ENCODE measurements around the gene ADARB2. TPM values are rescaled to one million over a fixed set of nuclear protein-coding genes. Genes with fewer than 3 reads are reported as not detected.

ADARB2 gene
- total and polyA plus RNA-seq, 4 donors = 0.55 to 0.70 (median 0.59) TPM; not detected in 1

- no peak for TF ChIP-seq HNF4G (IDR thresholded peaks at IDR 0.05)
- TF ChIP-seq JUND (IDR thresholded peaks at IDR 0.05) = no peak
- TF ChIP-seq ZBTB33 (IDR thresholded peaks at IDR 0.05) = no peak
These were observed 110.9 kb downstream of the ADARB2 start (continued) for GRCh38 chr10:1626410-1626809.

- H3K27me3 ChIP-seq (ENCODE audit: control insufficient read depth in 4 of 4, insufficient read depth in 4 of 4, low read length in 3 of 4) = peaks cover 0 to 3% (median 0%) of the 10 kb centered on the region in 4 donors
- TF ChIP-seq ATF3 (IDR thresholded peaks at IDR 0.05) (no peak), SP1 (IDR thresholded peaks at IDR 0.05) (no peak), ZBTB33 (IDR thresholded peaks at IDR 0.05) (no peak), EGR1 (IDR thresholded peaks at IDR 0.05; ENCODE audit: low read depth in 2 of 2) (no peak), GABPA (IDR thresholded peaks at IDR 0.05 in 1 of 2, conservative IDR thresholded peaks at IDR 0.05 in 1 of 2) (no peak), RXRA (IDR thresholded peaks at IDR 0.05) (no peak)
- TF ChIP-seq, protein P1, sequence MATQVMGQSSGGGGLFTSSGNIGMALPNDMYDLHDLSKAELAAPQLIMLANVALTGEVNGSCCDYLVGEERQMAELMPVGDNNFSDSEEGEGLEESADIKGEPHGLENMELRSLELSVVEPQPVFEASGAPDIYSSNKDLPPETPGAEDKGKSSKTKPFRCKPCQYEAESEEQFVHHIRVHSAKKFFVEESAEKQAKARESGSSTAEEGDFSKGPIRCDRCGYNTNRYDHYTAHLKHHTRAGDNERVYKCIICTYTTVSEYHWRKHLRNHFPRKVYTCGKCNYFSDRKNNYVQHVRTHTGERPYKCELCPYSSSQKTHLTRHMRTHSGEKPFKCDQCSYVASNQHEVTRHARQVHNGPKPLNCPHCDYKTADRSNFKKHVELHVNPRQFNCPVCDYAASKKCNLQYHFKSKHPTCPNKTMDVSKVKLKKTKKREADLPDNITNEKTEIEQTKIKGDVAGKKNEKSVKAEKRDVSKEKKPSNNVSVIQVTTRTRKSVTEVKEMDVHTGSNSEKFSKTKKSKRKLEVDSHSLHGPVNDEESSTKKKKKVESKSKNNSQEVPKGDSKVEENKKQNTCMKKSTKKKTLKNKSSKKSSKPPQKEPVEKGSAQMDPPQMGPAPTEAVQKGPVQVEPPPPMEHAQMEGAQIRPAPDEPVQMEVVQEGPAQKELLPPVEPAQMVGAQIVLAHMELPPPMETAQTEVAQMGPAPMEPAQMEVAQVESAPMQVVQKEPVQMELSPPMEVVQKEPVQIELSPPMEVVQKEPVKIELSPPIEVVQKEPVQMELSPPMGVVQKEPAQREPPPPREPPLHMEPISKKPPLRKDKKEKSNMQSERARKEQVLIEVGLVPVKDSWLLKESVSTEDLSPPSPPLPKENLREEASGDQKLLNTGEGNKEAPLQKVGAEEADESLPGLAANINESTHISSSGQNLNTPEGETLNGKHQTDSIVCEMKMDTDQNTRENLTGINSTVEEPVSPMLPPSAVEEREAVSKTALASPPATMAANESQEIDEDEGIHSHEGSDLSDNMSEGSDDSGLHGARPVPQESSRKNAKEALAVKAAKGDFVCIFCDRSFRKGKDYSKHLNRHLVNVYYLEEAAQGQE (IDR thresholded peaks at IDR 0.05) = no peak
- no peak for DNase-seq (ENCODE audit: low spot score)
- H3K4me1 ChIP-seq (ENCODE audit: control insufficient read depth in 4 of 4, insufficient read depth in 4 of 4, low read length in 3 of 4) = no peaks in the 10 kb centered on the region
- H3K4me3 ChIP-seq (ENCODE audit: low read depth in 1 of 3, low read length in 3 of 3) = no peak overlapping the region
- H3K9ac ChIP-seq (ENCODE audit: low read depth in 1 of 2, low read length in 2 of 2) = no peak overlapping the region
- no peaks in the 10 kb centered on the region for H3K36me3 ChIP-seq (ENCODE audit: control insufficient read depth in 4 of 4, insufficient read depth in 3 of 4, low read depth in 1 of 4, low read length in 3 of 4)
- H3K27ac ChIP-seq (ENCODE audit: low read depth in 1 of 2, low read length in 2 of 2) = no peak overlapping the region
- 87% methylated on average over 11 of the region's 11 CpGs for WGBS
- H3K9me3 ChIP-seq (ENCODE audit: control insufficient read depth in 4 of 4, low read length in 3 of 4) = no peaks in the 10 kb centered on the region
These were observed 111.6 kb downstream of the ADARB2 start for GRCh38 chr10:1625731-1626130.

DNA sequence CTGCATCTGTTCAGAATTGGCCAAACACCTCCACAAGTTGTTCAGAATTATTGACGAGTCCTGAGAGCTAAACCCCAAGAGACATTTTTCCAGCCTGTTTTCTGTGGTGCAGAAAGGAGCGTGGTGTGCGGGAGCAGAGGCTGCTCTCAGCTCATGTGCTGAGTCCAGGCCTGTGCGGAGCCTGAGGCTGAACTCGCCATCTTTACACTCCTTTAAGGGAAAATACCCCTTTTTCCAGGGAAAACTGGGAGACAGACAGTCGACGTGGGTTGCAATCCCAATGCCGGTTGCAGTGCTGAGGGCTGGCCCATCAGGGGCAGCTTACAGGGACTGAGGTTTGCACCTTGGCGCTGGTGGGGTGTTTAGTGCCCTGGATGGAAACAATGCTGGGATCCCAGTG lies 112.2 kb downstream of the ADARB2 start:
- Histone ChIP-seq H3K9ac (ENCODE audit: low read depth in 1 of 2, low read length in 2 of 2) (no peak overlapping the region), H3K27ac (ENCODE audit: low read depth in 1 of 2, low read length in 2 of 2) (no peak overlapping the region)
- WGBS = 88% methylated on average over 9 of the region's 9 CpGs

More for the DNA sequence above, 112.2 kb downstream of the ADARB2 start:
- peaks cover 0 to 3% (median 0%) of the 10 kb centered on the region in 4 donors for H3K27me3 ChIP-seq (ENCODE audit: control insufficient read depth in 4 of 4, insufficient read depth in 4 of 4, low read length in 3 of 4)
- TF ChIP-seq EGR1 (IDR thresholded peaks at IDR 0.05; ENCODE audit: low read depth in 2 of 2) (no peak), RAD21 (IDR thresholded peaks at IDR 0.05) (no peak), RXRA (IDR thresholded peaks at IDR 0.05) (no peak), SP1 (IDR thresholded peaks at IDR 0.05) (no peak), JUND (IDR thresholded peaks at IDR 0.05) (no peak), FOXA2 (IDR thresholded peaks at IDR 0.05) (no peak), GABPA (IDR thresholded peaks at IDR 0.05 in 1 of 2, conservative IDR thresholded peaks at IDR 0.05 in 1 of 2) (no peak), ZBTB33 (IDR thresholded peaks at IDR 0.05) (no peak), ATF3 (IDR thresholded peaks at IDR 0.05) (no peak), CTCF (IDR thresholded peaks at IDR 0.05; ENCODE audit: low read depth, low read length, missing input control) (no peak), TAF1 (conservative IDR thresholded peaks at IDR 0.05) (no peak)
- TF ChIP-seq, protein P2, sequence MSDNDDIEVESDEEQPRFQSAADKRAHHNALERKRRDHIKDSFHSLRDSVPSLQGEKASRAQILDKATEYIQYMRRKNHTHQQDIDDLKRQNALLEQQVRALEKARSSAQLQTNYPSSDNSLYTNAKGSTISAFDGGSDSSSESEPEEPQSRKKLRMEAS (IDR thresholded peaks at IDR 0.05) = no peak
- no peak for DNase-seq (ENCODE audit: low spot score)
- no peaks in the 10 kb centered on the region for H3K9me3 ChIP-seq (ENCODE audit: control insufficient read depth in 4 of 4, low read length in 3 of 4)
- H3K4me3 ChIP-seq (ENCODE audit: low read depth in 1 of 3, low read length in 3 of 3) = no peak overlapping the region
- no peaks in the 10 kb centered on the region for H3K4me1 ChIP-seq (ENCODE audit: control insufficient read depth in 4 of 4, insufficient read depth in 4 of 4, low read length in 3 of 4)
- no peaks in the 10 kb centered on the region for H3K36me3 ChIP-seq (ENCODE audit: control insufficient read depth in 4 of 4, insufficient read depth in 3 of 4, low read depth in 1 of 4, low read length in 3 of 4)
